Transverse colon (tissue), 3 donors: ENCODE data around the gene RASAL2.

Source experiments
- POLR2A ChIP-seq: fragments of 450-650 bp; IDR thresholded peaks from one replicate; pipeline ENCODE4 v1.6.1; 2016; ENCODE audit warnings: antibody characterized with exemption, mild to moderate bottlenecking, moderate library complexity
- POLR2AphosphoS5 ChIP-seq, 3 donors: sonication (generic); formaldehyde crosslinking; IDR thresholded peaks; one replicate each; pipeline ENCODE4 v1.6.1; 2016; ENCODE audit warnings: antibody characterized with exemption in 3 of 3

DNA sequence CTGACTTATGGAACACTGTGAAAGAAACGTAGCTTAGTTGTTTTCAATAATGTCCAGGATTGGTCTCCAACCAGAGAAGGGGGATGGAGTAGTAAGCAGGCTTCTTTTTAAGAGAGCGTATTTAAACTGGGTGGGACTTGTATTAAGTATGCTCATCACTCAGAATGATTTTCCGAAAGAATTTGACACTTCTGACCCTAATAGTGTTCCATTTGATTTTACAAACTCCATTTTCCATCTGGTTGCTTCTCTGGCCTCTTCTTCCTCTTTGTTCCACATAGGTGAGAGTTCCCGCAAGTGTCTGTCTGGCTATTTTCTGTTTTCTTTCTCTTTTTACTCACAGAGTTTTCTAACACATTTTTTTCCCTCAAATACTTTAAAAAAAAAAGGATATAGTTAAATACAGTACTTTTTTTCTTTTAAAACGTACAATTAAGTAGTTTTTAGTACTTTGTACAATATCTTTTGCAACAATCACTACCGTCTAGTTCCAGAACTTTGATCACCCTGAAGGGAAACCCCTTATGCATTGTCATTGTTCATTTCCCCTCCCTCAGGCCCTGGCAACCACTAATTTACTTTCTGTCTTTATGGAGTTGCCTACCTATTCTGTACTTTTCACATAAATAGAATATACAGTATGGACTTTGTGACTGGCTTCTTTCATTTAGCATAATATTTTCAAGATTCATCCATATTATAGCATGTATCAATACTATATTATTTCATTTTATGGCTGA lies 67.0 kb downstream of the RASAL2 start:
- TF ChIP-seq POLR2A (no peak), POLR2AphosphoS5 (IDR thresholded peaks at IDR 0.05) (no peak)
